22Rv1 (cell line): ENCODE measurements around the gene CIAO2B.

Experiments used
- H3K27ac ChIP-seq: fragments of 450-650 bp; 2 replicates; pipeline ENCODE4 v1.5.1; 2017
- ZFX ChIP-seq: fragments of 450-650 bp; IDR thresholded peaks from 2 replicates; pipeline ENCODE4 v1.6.1; 2017; ENCODE audit warnings: antibody characterized with exemption, borderline replicate concordance
- TF ChIP-seq, protein P1 (sequence below): fragments of 450-650 bp; IDR thresholded peaks from 2 replicates; pipeline ENCODE4 v1.5.1; 2017; ENCODE audit warnings: mild to moderate bottlenecking

Gene CIAO2B

GRCh38 chr16:66934138-66934838, at the start of gene CIAO2B:
Gene CIAO2B, minus strand, starts transcription at chr16:66934402. Its CDS starts 38 bp downstream, at chr16:66934364.
- TF ChIP-seq, protein P1, sequence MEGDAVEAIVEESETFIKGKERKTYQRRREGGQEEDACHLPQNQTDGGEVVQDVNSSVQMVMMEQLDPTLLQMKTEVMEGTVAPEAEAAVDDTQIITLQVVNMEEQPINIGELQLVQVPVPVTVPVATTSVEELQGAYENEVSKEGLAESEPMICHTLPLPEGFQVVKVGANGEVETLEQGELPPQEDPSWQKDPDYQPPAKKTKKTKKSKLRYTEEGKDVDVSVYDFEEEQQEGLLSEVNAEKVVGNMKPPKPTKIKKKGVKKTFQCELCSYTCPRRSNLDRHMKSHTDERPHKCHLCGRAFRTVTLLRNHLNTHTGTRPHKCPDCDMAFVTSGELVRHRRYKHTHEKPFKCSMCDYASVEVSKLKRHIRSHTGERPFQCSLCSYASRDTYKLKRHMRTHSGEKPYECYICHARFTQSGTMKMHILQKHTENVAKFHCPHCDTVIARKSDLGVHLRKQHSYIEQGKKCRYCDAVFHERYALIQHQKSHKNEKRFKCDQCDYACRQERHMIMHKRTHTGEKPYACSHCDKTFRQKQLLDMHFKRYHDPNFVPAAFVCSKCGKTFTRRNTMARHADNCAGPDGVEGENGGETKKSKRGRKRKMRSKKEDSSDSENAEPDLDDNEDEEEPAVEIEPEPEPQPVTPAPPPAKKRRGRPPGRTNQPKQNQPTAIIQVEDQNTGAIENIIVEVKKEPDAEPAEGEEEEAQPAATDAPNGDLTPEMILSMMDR = no peak
- no peak for TF ChIP-seq ZFX
- peak within 1 kb of the TSS; percentile 70 for H3K27ac ChIP-seq

DNA sequence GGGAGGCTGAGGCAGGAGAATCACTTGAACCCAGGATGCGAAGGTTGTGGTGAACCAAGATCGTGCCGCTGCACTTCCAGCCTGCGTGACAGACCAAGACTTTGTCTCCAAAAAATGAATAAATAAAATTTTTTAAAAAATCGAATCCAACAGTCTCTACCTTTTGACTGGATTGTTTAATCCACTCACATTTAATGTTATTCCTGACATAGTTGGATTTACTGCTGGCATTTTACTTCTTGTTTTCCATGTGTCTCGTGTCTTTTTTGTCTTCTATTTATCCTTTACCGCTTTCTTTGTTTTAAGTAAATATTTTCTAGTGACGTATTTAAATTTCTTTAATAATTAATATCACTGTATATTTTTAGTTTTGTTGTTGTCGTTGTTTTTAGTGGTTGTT, 48.8 kb upstream of the CIAO2B start:
- no peak for TF ChIP-seq ZFX
- TF ChIP-seq, protein P1 = no peak
- no peak overlapping the region for H3K27ac ChIP-seq

DNA sequence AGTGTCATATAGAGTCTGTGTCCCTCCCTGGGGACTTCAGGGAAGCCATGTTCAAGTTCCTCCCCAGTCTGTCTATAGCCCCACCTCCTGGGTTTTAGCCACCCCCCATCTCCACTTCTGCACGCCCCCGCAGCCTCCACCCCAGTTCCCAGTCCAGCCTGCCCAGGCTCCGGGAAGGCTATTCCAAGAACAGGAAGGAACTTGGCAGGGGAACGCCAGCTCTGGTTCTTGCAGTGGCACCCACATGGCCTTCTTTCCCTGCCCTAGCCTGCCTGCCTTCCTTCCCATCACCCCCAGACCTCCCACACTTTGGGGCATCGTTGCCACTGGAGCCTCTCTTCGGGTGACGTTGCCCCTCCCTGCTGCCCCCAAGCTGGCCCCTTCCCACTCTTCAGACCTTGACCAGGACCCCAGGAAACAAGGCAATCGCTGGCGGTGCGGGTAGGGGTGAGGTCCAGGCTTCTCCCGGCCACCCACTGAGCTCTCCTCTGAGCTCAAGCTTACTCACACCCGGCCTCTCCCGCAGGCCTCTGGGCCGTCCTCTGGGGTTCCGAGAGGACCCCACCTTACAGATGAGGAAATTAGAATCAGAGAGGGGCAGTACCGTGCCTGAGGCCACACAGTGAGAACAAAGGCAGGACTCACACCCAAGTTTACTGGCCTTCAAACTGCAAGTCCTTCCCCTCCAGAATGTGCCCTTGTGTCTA, 45.0 kb upstream of the CIAO2B start:
- H3K27ac ChIP-seq = no peak overlapping the region
- TF ChIP-seq ZFX = no peak
- TF ChIP-seq, protein P1 = no peak

- no peak overlapping the region for H3K27ac ChIP-seq
- TF ChIP-seq ZFX = no peak
- TF ChIP-seq, protein P1 = peak; percentile 94
Measured at GRCh38 chr16:66977341-66978113, 43.3 kb upstream of the CIAO2B start.

DNA sequence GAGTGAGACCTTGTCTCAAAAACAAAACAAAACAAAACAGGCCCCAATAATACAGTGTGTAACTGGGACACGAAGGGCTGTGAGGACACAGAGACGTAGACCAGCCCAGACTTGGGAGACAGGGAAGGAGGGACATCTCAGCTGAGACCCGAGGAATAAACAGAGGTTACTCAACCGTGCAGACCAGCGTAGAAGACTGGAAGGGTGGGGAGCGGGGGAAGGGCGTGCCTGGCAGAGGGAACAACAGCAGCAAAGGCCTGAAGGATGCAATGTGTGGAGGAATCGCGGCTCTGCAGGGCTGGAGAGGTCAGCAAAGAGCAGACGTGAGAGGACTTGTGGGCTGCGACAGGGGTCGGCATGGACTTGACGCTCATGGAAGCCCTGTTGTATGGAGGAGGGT, 42.5 kb upstream of the CIAO2B start:
- no peak for TF ChIP-seq ZFX
- TF ChIP-seq, protein P1 = no peak

DNA sequence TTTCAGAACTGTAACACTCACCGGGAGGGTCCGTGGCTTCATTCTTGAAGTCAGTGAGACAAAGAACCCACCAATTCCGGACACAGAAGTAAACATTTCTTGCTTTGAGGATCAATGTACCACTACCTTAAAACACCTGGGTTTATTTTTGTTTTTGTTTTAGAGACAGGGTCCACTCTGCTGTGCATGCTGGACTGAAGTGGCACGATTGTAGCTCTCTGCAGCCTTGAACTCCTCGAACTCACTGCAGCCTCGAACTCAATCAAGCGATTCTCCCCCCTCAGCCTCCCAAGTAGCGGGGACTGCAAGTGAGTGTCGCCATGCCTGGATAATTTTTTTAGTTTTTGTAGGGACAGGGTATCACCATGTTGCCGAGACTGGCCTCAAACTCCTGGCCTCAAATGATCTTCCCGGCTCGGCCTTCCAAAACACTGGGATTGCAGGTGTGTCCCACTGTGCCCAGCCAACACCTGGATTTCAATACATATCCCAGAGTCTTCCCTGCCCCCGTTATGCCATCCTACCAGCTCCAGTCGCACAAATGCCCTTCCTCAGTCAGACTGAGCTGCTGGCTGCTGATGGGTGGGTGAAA, 41.2 kb upstream of the CIAO2B start:
- H3K27ac ChIP-seq = peak overlapping the region; percentile 60
- no peak for TF ChIP-seq ZFX
- TF ChIP-seq, protein P1 = no peak

More for the DNA sequence above, 42.5 kb upstream of the CIAO2B start:
- 0 out of 2 replicates have a peak overlapping the region, but pooled peaks have one; percentile 15 for H3K27ac ChIP-seq

- peak overlapping the region; percentile 60 for H3K27ac ChIP-seq
Measured at GRCh38 chr16:66974932-66975246, 40.7 kb upstream of the CIAO2B start.

DNA sequence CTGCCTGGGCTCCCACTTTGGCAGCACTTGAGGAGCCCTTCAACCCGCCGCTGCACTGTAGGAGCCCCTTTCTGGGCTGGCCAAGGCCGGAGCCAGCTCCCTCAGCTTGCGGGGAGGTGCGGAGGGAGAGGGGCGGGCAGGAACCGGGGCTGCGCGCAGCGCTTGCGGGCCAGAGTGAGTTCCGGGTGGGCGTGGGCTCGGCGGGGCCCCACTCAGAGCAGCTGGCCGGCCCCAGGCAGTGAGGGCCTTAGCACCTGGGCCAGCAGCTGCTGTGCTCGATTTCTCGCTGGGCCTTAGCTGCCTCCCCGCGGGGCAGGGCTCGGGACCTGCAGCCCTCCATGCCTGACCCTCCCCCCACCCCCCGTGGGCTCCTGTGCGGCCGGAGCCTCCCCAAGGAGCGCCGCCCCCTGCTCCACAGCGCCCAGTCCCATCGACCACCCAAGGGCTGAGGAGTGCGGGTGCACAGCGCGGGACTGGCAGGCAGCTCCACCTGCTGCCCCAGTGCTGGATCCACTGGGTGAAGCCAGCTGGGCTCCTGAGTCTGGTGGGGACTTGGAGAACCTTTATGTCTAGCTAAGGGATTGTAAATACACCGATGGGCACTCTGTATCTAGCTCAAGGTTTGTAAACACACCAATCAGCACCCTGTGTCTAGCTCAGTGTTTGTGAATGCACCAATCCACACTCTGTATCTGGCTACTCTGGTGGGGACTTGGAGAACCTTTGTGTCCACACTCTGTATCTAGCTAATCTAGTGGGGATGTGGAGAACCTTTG, 40.1 kb upstream of the CIAO2B start:
- H3K27ac ChIP-seq = peak overlapping the region; percentile 60
